Measurements from ENCODE around the gene RABL2A. TPM values are rescaled to one million over a fixed set of nuclear protein-coding genes. Genes with fewer than 3 reads are reported as not detected.

RABL2A gene
- total and polyA plus RNA-seq, 8 donors, result 5.2 to 17.7 (median 7.8) TPM

DNA sequence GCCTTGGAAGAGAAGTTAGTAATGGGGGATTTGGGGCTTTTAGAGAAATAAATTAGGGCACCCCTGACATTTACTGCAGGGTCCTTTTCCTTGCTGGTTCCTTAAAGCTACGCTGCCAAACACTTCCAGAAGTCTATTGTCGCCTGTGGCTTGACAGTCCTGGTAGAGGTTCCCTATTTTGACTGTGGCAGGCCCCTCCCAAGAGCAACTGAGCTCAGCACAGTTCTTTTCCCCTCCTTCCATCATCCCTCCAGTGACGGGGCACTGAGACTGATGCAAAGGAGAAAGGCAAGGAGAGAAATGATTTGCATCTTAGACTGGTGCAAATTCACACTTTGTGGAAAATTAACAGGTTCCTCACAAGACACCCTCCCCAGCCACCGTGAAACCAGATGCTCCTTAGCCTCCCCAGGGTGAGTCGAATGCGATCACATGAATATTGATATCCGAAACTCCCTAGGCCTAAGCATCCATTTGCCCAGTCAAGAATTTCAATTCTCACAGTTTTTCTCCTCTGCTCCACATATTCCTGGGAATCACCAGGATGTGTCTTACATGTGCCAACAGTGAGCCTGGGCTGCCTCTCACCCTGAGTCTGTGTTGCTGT, 45.4 kb downstream of the RABL2A start:
- no peaks in the 10 kb centered on the region for H3K9me3 ChIP-seq
- intact Hi-C loops (cut with DNase I), result no loop called here
- no peaks in the 10 kb centered on the region for H3K4me1 ChIP-seq
- no peak overlapping the region for H3K4me3 ChIP-seq
- H3K27me3 ChIP-seq, result no peaks in the 10 kb centered on the region
- DNase-seq (no peak), FAIRE-seq (no peak), ATAC-seq (no peak)
- TF ChIP-seq, protein P1, sequence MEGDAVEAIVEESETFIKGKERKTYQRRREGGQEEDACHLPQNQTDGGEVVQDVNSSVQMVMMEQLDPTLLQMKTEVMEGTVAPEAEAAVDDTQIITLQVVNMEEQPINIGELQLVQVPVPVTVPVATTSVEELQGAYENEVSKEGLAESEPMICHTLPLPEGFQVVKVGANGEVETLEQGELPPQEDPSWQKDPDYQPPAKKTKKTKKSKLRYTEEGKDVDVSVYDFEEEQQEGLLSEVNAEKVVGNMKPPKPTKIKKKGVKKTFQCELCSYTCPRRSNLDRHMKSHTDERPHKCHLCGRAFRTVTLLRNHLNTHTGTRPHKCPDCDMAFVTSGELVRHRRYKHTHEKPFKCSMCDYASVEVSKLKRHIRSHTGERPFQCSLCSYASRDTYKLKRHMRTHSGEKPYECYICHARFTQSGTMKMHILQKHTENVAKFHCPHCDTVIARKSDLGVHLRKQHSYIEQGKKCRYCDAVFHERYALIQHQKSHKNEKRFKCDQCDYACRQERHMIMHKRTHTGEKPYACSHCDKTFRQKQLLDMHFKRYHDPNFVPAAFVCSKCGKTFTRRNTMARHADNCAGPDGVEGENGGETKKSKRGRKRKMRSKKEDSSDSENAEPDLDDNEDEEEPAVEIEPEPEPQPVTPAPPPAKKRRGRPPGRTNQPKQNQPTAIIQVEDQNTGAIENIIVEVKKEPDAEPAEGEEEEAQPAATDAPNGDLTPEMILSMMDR (IDR thresholded peaks at IDR 0.05), result no peak
- no peaks in the 10 kb centered on the region for H3K36me3 ChIP-seq
- no peak overlapping the region for H3K27ac ChIP-seq
- WGBS, 2 donors, result 75 to 89% methylated on average over 7 of the region's 7 CpGs

DNA sequence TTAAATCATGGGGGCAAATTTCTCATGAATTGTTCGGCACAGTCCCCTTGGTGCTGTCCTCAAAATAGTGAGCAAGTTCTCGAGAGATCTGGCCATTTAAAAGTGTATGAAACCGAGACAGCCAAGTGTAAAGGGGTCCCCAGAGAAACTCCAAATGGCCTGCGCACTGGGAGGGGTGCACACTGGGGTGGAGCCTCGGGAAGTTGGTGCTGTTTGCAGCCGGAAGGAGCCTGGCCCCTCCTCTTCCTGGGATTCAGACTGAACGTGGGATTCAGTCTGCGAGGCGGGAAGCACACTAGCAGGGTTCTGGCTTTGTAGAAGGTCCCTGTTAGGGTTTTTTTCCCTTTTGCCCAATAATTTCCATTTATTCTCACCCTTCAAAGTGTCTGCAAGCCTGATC, 48.8 kb downstream of the RABL2A start:
- FAIRE-seq (no peak), ATAC-seq (no peak), DNase-seq (no peak)
- Histone ChIP-seq H3K9me3 (no peaks in the 10 kb centered on the region), H3K4me3 (no peak overlapping the region), H3K36me3 (no peaks in the 10 kb centered on the region), H3K27me3 (no peaks in the 10 kb centered on the region), H3K4me1 (no peaks in the 10 kb centered on the region), H3K27ac (no peak overlapping the region)
- intact Hi-C loops (cut with DNase I), result no loop called here
- WGBS, 2 donors, result 65 to 71% methylated on average over 9 of the region's 9 CpGs
- TF ChIP-seq, protein P1 (IDR thresholded peaks at IDR 0.05), result no peak

DNA sequence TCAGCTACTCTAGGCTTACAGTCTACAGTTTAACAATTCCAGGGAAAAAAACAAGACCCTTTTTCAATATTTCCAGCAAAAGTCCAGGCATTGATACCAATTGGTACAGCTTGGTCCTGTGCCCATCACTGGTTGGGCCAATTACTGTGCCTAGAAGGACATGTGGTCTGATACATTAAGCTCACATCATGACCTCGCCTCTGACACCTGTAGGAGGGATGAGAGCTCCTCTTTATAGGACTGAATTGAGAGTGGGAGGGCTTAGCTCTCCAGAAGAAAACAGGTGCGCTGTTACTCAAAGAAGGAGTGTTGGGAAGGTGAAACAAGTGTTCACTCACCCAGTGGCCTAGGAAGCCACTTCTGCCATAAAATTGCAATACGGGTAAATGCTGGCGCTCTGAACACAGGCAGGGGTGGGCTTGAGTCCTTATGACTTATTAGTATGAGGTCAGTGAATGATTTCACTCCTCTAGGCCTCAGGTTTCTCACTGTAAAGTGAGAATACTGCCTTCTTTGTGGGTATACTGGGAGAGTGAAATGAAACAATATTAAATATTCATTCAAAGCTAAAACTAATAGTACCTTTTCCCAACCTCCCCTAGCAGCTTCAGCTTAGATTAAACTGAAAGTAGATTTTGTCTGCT, 49.7 kb downstream of the RABL2A start:
- TF ChIP-seq, protein P1 (IDR thresholded peaks at IDR 0.05), result no peak
- FAIRE-seq (no peak), DNase-seq (no peak), ATAC-seq (no peak)
- intact Hi-C loops (cut with DNase I), result no loop called here
- no peaks in the 10 kb centered on the region for H3K4me1 ChIP-seq
- H3K27me3 ChIP-seq, result no peaks in the 10 kb centered on the region
- H3K27ac ChIP-seq, result no peak overlapping the region
- H3K9me3 ChIP-seq, result no peaks in the 10 kb centered on the region
- H3K36me3 ChIP-seq, result no peaks in the 10 kb centered on the region
- no peak overlapping the region for H3K4me3 ChIP-seq
- WGBS, 2 donors, result 85 to 87% methylated on average over 4 of the region's 4 CpGs

DNA sequence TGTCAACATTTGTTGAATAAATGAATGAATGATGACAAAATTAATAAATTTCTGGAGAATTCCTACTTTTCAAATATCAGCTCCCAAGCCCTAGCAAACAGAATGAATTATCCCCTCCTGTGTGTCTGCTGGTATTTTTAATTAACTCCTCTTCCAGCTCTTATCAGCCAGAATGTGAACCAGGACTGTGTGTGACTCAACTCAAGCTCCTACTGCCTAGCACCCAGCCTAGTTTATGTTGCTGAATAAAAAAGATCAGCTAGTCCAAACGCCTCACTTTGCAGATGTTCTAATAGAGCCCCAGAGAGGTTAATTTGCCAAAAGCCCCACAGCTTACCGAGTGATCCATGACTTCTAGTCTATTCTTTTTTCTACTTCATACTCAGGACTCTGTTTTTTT, 50.3 kb downstream of the RABL2A start:
- DNase-seq (no peak), FAIRE-seq (no peak), ATAC-seq (no peak)
- Histone ChIP-seq H3K9me3 (no peaks in the 10 kb centered on the region), H3K27ac (no peak overlapping the region), H3K4me1 (no peaks in the 10 kb centered on the region), H3K4me3 (no peak overlapping the region), H3K36me3 (no peaks in the 10 kb centered on the region), H3K27me3 (no peaks in the 10 kb centered on the region)
- TF ChIP-seq, protein P1 (IDR thresholded peaks at IDR 0.05), result no peak
- 60 to 73% methylated on average over 2 of the region's 2 CpGs for WGBS, 2 donors
- intact Hi-C loops (cut with DNase I), result no loop called here

DNA sequence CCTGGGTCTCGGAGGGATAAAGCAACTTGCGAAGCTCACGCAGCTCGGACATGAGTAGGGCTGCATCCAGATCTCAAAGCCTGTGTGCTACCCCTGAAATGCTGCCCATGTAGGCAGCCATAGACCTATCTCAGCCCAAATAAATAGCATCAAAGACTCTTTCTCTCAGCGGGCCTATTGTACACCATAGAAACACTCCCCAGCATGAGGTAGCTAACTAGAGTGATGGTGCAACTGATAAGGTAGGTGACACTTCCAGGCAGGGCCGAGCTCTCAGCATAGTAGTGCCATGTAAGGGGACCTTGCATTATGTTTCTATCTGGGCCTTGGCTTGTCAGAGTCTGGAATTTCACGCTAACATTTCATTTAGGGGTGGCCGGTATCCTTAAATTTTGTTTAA, 52.4 kb downstream of the RABL2A start:
- TF ChIP-seq, protein P1 (IDR thresholded peaks at IDR 0.05), result no peak
- no peaks in the 10 kb centered on the region for H3K36me3 ChIP-seq
- FAIRE-seq (no peak), DNase-seq (no peak), ATAC-seq (no peak)
- no peaks in the 10 kb centered on the region for H3K27me3 ChIP-seq
- no peak overlapping the region for H3K4me3 ChIP-seq
- WGBS, 2 donors, result 82 to 86% methylated on average over 8 of the region's 8 CpGs
- H3K4me1 ChIP-seq, result no peaks in the 10 kb centered on the region
- H3K27ac ChIP-seq, result no peak overlapping the region
- intact Hi-C loops (cut with DNase I), result no loop called here
- H3K9me3 ChIP-seq, result no peaks in the 10 kb centered on the region

Data from pancreas (tissue), 10 donors.